Choroid plexus epithelial cell (primary cell): Measurements from ENCODE around the gene NFASC.

Experiments
- DNase-seq: peaks from one replicate; pipeline ENCODE4 v3.0.0-alpha.2; 2010; ENCODE audit warnings: low read depth
- H3K4me3 ChIP-seq: 2 replicates; pipeline ENCODE4 v1.5.1; 2011; ENCODE audit warnings: low read depth, mild to moderate bottlenecking, control low read depth, low read length, moderate library complexity
- TF ChIP-seq, protein P1 (sequence below): conservative IDR thresholded peaks from 2 replicates; pipeline ENCODE4 v1.5.1; 2011; ENCODE audit warnings: low read depth, mild to moderate bottlenecking, control low read depth, inconsistent platforms, low read length, moderate library complexity

Gene NFASC

DNA sequence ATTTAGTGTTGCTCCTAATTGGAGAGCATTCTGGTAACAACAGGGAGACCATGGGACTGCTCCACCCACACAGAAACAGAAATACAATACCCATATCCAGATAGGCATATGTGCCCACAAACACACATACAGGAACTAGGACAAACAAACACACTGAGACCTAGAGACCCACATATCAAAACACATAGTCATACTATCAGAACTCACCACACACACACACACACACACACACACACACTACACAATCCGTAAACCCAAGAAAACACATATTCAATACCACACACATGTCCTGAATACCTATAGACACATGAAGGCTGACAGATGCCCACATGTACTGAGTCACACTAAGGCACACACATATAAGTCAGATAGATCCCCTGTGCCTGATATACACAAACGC lies 3.5 kb upstream of the NFASC start:
- no peak overlapping the region for H3K4me3 ChIP-seq
- DNase-seq = no peak
- TF ChIP-seq, protein P1, sequence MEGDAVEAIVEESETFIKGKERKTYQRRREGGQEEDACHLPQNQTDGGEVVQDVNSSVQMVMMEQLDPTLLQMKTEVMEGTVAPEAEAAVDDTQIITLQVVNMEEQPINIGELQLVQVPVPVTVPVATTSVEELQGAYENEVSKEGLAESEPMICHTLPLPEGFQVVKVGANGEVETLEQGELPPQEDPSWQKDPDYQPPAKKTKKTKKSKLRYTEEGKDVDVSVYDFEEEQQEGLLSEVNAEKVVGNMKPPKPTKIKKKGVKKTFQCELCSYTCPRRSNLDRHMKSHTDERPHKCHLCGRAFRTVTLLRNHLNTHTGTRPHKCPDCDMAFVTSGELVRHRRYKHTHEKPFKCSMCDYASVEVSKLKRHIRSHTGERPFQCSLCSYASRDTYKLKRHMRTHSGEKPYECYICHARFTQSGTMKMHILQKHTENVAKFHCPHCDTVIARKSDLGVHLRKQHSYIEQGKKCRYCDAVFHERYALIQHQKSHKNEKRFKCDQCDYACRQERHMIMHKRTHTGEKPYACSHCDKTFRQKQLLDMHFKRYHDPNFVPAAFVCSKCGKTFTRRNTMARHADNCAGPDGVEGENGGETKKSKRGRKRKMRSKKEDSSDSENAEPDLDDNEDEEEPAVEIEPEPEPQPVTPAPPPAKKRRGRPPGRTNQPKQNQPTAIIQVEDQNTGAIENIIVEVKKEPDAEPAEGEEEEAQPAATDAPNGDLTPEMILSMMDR = no peak

GRCh38 chr1:204867666-204868339 lies 2.9 kb upstream of the NFASC start:
- DNase-seq = no peak
- TF ChIP-seq, protein P1 = no peak
- H3K4me3 ChIP-seq = no peak overlapping the region

DNA sequence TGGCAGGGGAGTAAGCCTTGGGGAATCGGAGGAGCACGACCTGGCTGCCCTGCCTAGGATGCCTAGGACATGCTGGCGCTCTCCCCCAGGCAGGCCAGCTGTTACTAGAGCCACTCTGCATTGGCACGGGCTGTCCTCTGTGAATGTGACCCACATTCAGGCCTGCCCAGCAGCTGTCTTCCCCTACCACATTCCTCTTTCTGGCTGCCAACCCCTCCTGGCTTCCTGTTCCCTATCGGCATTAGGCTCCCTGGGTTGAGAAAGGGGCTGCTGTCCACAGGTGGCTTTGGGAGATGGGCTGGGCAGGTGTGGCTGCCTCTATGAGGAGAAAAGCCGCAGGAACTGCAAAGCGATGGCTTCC lies 2.3 kb upstream of the NFASC start:
- no peak for DNase-seq
- TF ChIP-seq, protein P1 = no peak

GRCh38 chr1:204869097-204869496 lies 1.6 kb upstream of the NFASC start:
- DNase-seq = no peak
- no peak overlapping the region for H3K4me3 ChIP-seq
- TF ChIP-seq, protein P1 = no peak

More for the DNA sequence above, 2.3 kb upstream of the NFASC start:
- H3K4me3 ChIP-seq = no peak overlapping the region

GRCh38 chr1:204871405-204872037 lies 859 bp downstream of the NFASC start:
- no peak for DNase-seq
- no peak overlapping the region for H3K4me3 ChIP-seq
- TF ChIP-seq, protein P1 = no peak

GRCh38 chr1:204872262-204872881 lies 1.7 kb downstream of the NFASC start:
- TF ChIP-seq, protein P1 = no peak
- no peak overlapping the region for H3K4me3 ChIP-seq
- DNase-seq = no peak
